NCI-H510A (cell line): Measurements from ENCODE around the gene DDX23.
"Not testable (repeated sequence)": the region's sequence is repeated elsewhere in the genome, so short reads cannot be mapped to it uniquely, and the experiment has no call there.

Source experiments
- DNase-seq: peaks from one replicate; lab custom pipeline; 2025; lab: John Stamatoyannopoulos, UW

DDX23 gene

GRCh38 chr12:48862760-48863159 lies 10.8 kb upstream of the DDX23 start:
- DNase-seq, result no peak

- DNase-seq, result no peak
Observed at GRCh38 chr12:48861111-48861510, 9.1 kb upstream of the DDX23 start.

GRCh38 chr12:48860236-48860635 lies 8.3 kb upstream of the DDX23 start:
- DNase-seq, result not testable (repeated sequence)

GRCh38 chr12:48859607-48860006 lies 7.6 kb upstream of the DDX23 start:
- no peak for DNase-seq

GRCh38 chr12:48858043-48858442 lies 6.1 kb upstream of the DDX23 start:
- no peak for DNase-seq

DNA sequence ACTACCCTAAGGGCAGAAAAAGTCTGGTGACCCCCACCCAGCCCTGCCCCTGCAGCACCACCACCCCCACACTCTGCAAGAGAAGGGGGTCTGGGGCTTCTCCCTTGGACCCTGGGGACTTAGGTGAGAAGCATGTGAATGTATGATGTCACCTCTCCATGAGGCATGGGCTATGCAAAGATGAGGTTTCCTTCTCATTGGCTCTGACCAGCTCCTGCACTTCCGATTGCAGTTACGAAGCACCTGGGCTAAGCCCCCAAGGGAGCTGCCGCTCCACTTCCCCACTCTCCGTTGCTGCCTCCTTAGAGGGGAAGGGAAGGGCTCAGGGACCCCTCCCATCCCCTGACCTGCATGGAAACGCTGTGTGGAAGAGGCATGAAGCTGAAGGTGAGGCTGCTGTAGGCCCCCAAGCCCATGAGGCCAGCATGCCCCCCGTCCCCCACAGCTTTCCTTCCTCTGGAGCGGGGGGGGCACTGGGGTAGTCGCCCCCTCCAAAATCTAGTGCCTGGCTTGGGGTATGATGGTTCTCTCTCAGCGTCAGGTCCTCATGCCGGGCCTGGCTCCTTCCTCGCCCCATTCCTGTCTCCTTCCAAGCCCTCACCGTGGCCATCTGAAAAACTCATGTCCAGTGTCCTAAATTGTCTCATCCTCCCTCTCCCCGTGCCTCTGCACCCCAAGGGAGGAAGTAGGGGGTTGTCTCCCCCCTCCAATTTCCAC lies 5.5 kb upstream of the DDX23 start:
- DNase-seq, result no peak

DNA sequence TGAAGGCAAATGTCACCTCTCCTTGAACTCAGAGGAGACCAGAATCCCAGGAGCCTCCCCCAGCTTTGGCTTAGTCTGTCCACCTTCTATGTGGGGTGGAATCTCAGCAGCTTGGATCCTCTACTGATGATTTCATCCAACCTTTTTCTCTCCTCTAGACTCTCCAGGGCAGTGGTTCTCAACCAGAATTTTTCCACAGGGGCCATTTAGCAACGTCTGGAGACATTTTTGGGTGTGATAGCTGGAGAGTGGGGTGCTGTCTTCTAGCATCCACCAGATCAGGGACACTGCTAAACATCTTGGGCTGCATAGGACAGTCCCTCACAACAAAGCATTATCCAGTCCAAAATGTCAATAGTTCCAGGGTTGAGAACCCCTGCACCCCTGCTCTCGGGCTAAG lies 4.4 kb upstream of the DDX23 start:
- DNase-seq, result no peak

DNA sequence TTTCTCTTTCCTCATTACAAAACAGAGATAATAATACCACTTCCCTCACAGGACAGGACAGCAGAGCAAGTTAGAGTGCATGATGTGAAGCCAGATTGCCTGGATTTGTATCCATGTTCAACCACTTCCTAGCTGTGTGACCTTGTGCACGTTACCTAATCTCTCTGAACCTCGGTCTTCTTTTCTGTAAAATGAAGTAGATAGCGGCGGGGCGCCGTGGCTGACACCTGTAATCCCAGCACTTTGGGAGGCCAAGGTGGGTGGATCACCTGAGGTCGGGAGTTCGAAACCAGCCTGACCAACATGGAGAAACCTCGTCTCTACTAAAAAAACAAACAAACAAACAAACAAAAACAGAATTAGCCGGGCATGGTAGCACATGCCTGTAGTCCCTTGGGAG lies 3.0 kb upstream of the DDX23 start:
- not testable (repeated sequence) for DNase-seq

DNA sequence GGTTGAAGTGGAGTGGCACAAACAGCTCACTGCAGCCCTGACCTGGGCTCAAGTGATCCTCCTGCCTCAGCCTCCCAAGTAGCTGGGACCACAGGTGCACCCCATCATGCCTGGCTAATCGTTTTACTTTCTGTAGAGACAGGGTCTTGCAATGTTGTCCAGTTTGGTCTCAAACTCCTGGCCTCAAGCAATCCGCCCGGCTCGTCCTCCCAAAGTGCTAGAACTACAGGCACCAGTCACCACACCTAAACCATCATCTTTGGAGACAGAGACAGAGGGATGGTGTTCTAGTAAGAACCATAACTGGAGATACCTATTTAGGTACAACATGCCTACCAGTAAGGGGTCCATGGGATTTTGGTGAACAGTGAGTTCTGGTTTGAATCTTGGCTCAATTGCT lies 2.5 kb upstream of the DDX23 start:
- no peak for DNase-seq

DNA sequence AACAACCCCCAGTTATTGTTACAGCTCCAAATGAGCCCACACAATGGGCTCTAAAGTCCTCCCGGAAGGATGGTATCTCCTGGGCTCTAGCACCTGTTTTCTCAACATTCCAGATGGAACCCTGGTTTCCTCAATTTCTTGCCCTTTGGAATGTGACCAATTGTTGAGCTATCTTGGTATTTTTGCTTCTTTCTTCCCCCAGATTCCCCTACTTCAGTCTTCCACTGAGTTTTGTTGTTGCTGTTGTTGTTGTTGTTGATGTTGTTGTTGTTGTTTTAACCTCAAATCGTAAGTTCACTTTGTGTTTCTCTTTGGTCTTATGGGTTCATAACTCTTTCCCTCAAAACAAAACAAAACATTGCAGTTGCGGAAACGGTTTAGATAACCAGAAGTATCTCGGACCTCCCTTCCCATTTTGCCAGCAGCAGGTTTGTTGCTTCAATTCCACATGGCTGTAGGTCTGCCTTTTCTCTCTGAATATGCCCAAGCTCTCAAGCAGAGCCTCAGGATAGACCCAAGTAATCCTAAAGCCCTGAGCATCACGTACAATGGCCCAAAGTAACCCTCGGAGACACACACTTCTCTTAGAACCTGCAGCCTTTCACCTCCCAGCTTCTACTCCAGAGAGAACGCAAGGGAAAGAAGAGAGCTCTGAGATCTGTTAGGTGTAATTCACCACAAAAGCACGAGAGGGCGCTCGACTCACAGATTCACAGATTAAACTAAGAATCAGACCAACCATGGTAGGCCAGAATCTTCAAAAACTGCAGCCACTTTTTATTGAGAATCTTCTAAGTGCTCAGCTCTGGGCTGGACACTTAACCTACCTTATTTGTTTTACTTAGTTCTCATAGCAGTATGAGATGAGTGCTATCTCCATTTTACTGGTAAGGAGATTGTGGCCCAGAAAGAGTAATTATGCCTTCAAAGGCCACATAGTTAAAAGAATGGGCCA lies 1.0 kb upstream of the DDX23 start:
- DNase-seq, result peak; percentile 34

DNA sequence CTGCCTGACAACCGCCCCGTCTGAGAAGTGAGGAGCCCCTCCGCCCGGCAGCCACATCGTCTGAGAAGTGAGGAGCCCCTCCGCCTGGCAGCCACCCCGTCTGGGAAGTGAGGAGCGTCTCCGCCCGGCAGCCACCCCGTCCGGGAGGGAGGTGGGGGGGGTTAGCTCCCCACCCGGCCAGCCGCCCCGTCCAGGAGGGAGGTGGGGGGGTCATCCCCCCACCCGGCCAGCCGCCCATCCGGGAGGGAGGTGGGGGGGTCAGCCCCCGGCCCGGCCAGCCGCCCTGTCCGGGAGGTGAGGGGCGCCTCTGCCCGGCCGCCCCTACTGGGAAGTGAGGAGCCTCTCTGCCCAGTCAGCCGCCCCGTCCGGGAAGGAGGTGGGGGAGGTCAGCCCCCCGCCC lies 9.9 kb downstream of the DDX23 start:
- not testable (repeated sequence) for DNase-seq

- DNase-seq, result no peak
Observed at GRCh38 chr12:48838048-48838447, 13.9 kb downstream of the DDX23 start.

GRCh38 chr12:48832321-48833060 lies 19.5 kb downstream of the DDX23 start:
- DNase-seq, result no peak

DNA sequence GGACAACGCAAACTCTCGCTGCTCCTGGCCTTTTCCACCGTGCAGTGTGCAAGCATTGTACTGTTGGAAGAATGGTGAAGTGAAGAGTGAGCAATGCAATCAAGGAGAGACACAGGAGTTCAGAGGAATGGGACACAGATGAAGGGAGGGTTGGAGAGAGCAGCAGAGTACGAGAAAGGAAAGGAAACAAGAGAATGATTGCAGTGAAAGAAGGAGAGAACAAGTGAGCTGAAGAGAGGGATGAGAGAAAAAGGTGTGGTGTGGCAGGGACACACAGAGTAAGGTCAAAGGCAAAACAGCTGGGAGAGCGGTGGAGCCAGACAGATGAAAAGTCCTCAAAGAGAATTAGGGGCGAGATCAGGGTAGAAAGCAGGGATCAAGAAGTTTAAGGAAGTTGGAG lies 20.7 kb downstream of the DDX23 start:
- no peak for DNase-seq

GRCh38 chr12:48828841-48829575 lies 23.0 kb downstream of the DDX23 start:
- no peak for DNase-seq

DNA sequence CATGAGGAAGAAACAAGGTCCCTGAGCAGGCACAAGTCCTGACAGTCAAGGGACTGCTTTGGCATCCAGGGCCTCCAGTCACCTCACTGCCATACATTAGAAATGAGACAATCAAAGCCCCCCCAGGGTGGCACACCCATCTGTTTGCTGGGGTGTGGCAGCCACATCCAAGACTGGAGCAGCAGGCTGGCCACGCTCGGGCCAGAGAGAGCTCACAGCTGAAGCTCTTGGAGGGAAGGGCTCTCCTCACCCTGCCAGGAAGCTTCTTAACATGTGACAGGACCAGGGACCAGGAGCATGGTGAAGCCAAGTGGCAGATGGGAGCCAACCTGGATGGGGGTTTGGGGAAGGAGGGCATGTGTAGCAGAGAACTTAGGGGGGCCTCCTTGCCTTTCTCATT lies 23.7 kb downstream of the DDX23 start:
- DNase-seq, result no peak

GRCh38 chr12:48827513-48828096 lies 24.4 kb downstream of the DDX23 start:
- DNase-seq, result no peak

- no peak for DNase-seq
Observed at GRCh38 chr12:48827026-48827425, 24.9 kb downstream of the DDX23 start.

GRCh38 chr12:48826209-48826855 lies 25.6 kb downstream of the DDX23 start:
- DNase-seq, result peak; percentile 9

GRCh38 chr12:48824905-48825304 lies 27.1 kb downstream of the DDX23 start:
- no peak for DNase-seq

DNA sequence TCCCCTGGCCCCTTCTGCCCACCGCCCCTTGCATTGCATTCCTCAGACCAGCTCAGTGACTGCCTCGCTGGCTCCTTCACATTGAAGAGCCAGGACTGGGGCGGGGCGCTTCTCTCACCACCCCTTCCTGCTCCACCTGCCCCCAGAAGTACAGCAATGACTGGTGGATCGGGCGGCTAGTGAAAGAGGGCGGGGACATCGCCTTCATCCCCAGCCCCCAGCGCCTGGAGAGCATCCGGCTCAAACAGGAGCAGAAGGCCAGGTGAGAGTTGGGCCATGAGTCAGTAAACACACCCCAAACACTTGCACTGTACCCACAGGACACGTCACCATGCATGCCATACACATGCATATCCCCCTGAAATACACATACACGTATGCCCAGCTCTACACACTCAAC lies 27.9 kb downstream of the DDX23 start:
- DNase-seq, result peak; percentile 90
